Kidney (tissue), 14 donors: Measurements from ENCODE around the gene ALK. TPM values are rescaled to one million over a fixed set of nuclear protein-coding genes. Genes with fewer than 3 reads are reported as not detected.

Experiments used
- DNase-seq, 5 donors: peaks; one replicate each; pipeline ENCODE4 v3.0.0-alpha.2; 2013 to 2020
- FAIRE-seq: peaks from 2 replicates; lab custom pipeline; 2012; peaks lifted over from hg19 to GRCh38; lab: Jason Lieb, UNC
- H3K27ac ChIP-seq, 2 donors: one replicate each; pipeline ENCODE4 v1.7.0; 2013; ENCODE audit warnings: low read depth in 2 of 2, low read length in 2 of 2, inconsistent platforms in 1 of 2
- H3K27me3 ChIP-seq: one replicate; pipeline ENCODE4 v1.7.1; 2013; ENCODE audit warnings: low read length, inconsistent platforms; ENCODE audit not compliant: control insufficient read depth, insufficient read depth
- H3K36me3 ChIP-seq, 3 donors: one replicate each; pipeline versions ENCODE4 v1.7.0 to v1.7.1; 2013; ENCODE audit warnings: low read length in 3 of 3, control low read depth in 1 of 3, inconsistent platforms in 1 of 3; ENCODE audit not compliant: insufficient read depth in 3 of 3, control insufficient read depth in 2 of 3
- H3K4me1 ChIP-seq, 3 donors: one replicate each; pipeline versions ENCODE4 v1.7.0 to v1.7.1; 2013; ENCODE audit warnings: low read length in 3 of 3, inconsistent platforms in 1 of 3, low read depth in 1 of 3; ENCODE audit not compliant: control insufficient read depth in 2 of 3, insufficient read depth in 2 of 3
- H3K4me3 ChIP-seq, 3 donors: one replicate each; pipeline versions ENCODE4 v1.7.0 to v1.8.1; 2013; ENCODE audit warnings: low read length in 3 of 3, control low read depth in 1 of 3, inconsistent platforms in 1 of 3
- H3K9ac ChIP-seq, 3 donors: one replicate each; pipeline versions ENCODE4 v1.7.0 to v1.7.1; 2013; ENCODE audit warnings: low read length in 3 of 3, control low read depth in 1 of 3, inconsistent platforms in 1 of 3
- H3K9me3 ChIP-seq, 3 donors: one replicate each; pipeline versions ENCODE4 v1.7.0 to v1.7.1; 2013; ENCODE audit warnings: low read length in 3 of 3, control low read depth in 1 of 3, inconsistent platforms in 1 of 3; ENCODE audit not compliant: control insufficient read depth in 2 of 3, insufficient read depth in 1 of 3
- intact Hi-C: fragments of 100-400 bp; cut with DNase I; formaldehyde crosslinking; loops from one replicate; pipeline ENCODE4 v1.11.1; 2022
- polyA plus RNA-seq: library from polyadenylated mRNA; stranded (reverse); fragments of 350-450 nt; fragmentation: Illumina TruSeq; extraction: RNeasy Lipid Tissue Mini Kit (QIAGEN cat#74804); gene quantifications from one replicate; pipeline ENCODE4 v1.2.3, GENCODE V29; 2014; ENCODE audit warnings: low read depth, low replicate concordance; ENCODE audit not compliant: insufficient read depth
- total RNA-seq: library from RNA; stranded (reverse); fragmentation: NEBNext Ultra II Directional; extraction: Animal tissue kit (Norgen Biotek cat#: 25700); gene quantifications from one replicate; pipeline ENCODE4 v1.2.1, GENCODE V29; 2021
- TF ChIP-seq, protein P1 (sequence below): IDR thresholded peaks from 3 replicates; pipeline ENCODE4 v1.5.1; 2012; ENCODE audit warnings: mild to moderate bottlenecking, moderate library complexity, borderline replicate concordance; ENCODE audit not compliant: insufficient read depth; ENCODE audit errors: extremely low read depth
- donor health status: control.
- donor health status: control.
- donor health status: control.
- donor health status: control.
- donor health status: control.
- donor health status: DM: yes; HTN: yes; CAD: no.
- donor health status: Normal renal cell carcinoma (clear cell type).

ALK gene
- total and polyA plus RNA-seq, 2 donors from 2014 or later = 0.13 TPM; not detected in 1

DNA sequence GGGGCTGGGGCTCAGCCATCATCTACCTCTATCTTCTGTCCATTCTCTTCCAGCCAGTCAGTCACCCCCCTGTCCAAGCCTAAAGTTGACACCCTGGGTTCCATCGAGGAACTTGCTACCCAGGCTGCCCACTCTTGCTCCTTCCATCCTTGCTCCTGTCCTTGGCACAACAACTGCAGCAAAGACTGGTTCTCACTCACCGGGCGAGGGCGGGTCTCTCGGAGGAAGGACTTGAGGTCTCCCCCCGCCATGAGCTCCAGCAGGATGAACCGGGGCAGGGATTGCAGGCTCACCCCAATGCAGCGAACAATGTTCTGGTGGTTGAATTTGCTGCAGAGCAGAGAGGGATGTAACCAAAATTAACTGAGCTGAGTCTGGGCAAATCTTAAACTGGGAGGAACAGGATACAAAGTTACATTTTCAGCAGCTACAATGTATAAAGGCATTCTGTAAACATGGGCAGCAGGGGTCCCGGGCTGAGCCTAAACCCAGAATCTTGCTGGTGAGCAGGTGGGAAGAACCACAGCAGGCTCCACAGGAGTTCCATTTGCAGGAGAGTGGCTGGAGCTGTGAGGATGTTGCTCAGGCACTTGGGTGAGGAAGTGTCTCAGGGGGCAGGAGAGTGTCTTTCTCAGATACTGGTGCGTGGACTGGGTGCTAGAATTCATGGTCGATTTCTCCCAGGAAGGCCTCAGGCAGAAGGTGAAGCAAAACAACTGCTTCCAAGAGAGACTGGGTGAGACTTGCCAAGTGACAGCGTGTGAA is 700.7 kb downstream of the ALK start:
- Histone ChIP-seq H3K27ac (no peak overlapping the region), H3K4me1 (peaks cover 0 to 5% (median 0%) of the 10 kb centered on the region in 3 donors), H3K4me3 (no peak overlapping the region), H3K36me3 (no peaks in the 10 kb centered on the region), H3K27me3 (no peaks in the 10 kb centered on the region), H3K9ac (no peak overlapping the region), H3K9me3 (no peaks in the 10 kb centered on the region)
- TF ChIP-seq, protein P1, sequence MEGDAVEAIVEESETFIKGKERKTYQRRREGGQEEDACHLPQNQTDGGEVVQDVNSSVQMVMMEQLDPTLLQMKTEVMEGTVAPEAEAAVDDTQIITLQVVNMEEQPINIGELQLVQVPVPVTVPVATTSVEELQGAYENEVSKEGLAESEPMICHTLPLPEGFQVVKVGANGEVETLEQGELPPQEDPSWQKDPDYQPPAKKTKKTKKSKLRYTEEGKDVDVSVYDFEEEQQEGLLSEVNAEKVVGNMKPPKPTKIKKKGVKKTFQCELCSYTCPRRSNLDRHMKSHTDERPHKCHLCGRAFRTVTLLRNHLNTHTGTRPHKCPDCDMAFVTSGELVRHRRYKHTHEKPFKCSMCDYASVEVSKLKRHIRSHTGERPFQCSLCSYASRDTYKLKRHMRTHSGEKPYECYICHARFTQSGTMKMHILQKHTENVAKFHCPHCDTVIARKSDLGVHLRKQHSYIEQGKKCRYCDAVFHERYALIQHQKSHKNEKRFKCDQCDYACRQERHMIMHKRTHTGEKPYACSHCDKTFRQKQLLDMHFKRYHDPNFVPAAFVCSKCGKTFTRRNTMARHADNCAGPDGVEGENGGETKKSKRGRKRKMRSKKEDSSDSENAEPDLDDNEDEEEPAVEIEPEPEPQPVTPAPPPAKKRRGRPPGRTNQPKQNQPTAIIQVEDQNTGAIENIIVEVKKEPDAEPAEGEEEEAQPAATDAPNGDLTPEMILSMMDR = no peak
- intact Hi-C loops = no loop called here
- no peak for FAIRE-seq
- DNase-seq = peak in 1 of 5 donors; percentile 12

DNA sequence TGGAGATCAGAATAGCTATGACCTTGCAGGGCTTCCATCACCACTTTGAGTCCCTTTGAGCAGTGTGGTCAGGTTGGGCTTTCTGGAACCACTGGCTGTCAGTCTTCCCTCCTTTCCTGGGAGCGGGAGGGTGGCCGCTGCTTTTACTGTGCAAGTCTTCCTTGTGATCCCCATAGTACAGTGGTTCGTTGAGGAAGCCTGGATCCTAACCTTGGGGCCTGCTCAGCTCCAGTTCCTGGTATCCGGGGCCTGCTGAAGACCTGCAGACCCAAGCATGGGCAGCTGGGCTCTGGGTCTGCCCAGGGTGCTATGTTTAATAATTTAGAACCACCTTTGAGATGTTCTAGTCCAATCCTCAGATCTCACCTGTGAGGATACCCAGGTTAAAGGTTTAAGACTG is 702.0 kb downstream of the ALK start:
- H3K4me1 ChIP-seq = peaks cover 0 to 4% (median 0%) of the 10 kb centered on the region in 3 donors
- intact Hi-C loops = no loop called here
- FAIRE-seq = no peak

DNA sequence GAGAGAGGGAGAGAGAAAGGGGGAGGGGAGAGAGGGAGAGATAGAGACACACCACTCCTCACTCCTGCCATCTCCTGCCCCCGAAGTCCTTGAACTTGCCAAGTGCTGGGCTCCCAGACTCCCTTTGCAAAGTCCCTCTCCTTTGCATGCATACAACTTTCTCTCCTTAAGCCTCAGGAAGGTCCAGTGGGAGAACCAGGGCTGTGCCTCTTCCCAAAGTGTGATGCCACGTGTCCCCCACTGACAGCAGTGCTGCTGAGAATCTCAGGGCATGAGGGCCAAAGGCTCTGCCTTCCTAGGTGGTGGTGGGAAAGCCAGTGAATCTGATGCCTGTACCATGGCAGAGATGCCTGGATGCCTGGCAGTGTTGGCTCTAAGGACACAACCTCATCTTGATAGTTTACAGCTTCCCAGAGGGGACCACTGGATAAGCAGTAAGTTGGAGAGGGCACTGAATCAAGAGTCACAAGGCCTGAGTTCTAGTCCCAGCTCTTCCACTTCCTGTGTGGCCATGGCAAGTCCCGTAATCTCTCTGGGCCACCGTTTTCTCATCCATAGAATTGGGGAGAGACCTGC is 702.7 kb downstream of the ALK start:
- no peaks in the 10 kb centered on the region for H3K27me3 ChIP-seq
- no peaks in the 10 kb centered on the region for H3K4me1 ChIP-seq
- H3K36me3 ChIP-seq = no peaks in the 10 kb centered on the region
- peak in 1 of 5 donors; percentile 8 for DNase-seq
- intact Hi-C loops = no loop called here
- H3K9me3 ChIP-seq = no peaks in the 10 kb centered on the region
- H3K27ac ChIP-seq = no peak overlapping the region
- no peak overlapping the region for H3K4me3 ChIP-seq
- no peak for FAIRE-seq
- H3K9ac ChIP-seq = no peak overlapping the region
- TF ChIP-seq, protein P1 = no peak

More for the DNA sequence above, 702.0 kb downstream of the ALK start:
- no peak overlapping the region for H3K4me3 ChIP-seq
- no peaks in the 10 kb centered on the region for H3K27me3 ChIP-seq
- TF ChIP-seq, protein P1 = no peak
- no peak overlapping the region for H3K27ac ChIP-seq
- no peak overlapping the region for H3K9ac ChIP-seq
- no peaks in the 10 kb centered on the region for H3K36me3 ChIP-seq
- no peaks in the 10 kb centered on the region for H3K9me3 ChIP-seq
- no peak for DNase-seq
